ENCODE results near the gene AKR7A3.

AKR7A3 gene

GRCh38 chr1:19251305-19252196, 37.0 kb downstream of the AKR7A3 start, which contains the start of the genes EMC1 and MRTO4:
TSS of gene EMC1 (minus strand) at chr1:19251524. CDS start at chr1:19251509, 15 bp downstream.
TSS of gene MRTO4 (plus strand) at chr1:19251805. CDS start at chr1:19251836, 31 bp downstream.
- DNase-seq = peak; percentile 78

DNA sequence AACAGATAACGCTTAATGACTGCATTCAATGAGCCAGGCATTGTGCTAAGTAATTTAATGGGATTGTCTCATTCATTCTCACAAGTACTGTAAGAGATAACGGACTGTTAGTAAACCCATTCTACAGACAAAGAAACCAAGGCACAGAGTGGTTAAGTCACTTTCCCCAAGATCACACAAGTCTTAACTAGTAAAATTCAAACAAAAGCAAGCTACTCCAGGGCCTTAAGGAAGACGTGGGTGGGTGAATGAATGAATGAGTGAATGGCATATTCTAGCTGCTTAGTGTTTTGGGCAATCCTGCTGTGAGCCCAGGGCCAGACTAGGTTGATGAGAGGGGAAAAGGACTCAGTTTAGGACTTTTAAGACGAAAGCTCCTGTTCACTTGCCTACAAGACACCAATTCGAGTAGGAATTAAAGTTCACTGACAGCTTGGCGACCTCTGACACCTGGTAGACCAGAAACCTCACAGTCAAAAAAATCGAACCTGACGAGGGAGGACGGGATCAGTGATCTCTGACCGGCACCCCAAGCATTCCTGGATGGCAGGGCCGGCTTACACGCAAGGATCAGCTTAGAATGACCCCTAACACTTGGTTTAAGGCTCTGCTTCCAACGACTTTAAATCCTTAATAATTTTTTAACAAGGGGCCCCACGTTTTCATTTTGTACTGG, 37.8 kb downstream of the AKR7A3 start:
- no peak for DNase-seq

GRCh38 chr1:19240673-19241538, 47.7 kb downstream of the AKR7A3 start:
- peak; percentile 77 for DNase-seq

DNA sequence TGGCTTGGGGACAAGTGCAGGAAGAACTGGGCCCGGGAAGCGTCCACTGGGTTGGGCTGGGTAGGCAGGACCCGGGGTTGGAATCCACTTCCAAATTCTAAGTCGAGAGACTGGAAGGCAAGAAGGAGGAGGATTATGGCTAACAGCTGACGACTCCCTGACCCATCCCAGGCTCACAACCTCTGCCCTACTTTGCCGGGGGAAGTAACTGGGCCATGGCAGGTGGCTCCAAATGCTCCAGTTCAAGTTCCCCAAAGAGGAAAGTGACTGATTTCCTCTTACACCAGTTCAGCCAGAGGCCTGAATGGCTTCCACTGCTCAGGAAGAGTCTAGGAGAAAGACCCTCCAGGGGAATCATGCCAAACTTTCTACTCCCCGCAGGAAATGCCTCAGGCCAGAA, 48.7 kb downstream of the AKR7A3 start:
- DNase-seq = no peak

DNA sequence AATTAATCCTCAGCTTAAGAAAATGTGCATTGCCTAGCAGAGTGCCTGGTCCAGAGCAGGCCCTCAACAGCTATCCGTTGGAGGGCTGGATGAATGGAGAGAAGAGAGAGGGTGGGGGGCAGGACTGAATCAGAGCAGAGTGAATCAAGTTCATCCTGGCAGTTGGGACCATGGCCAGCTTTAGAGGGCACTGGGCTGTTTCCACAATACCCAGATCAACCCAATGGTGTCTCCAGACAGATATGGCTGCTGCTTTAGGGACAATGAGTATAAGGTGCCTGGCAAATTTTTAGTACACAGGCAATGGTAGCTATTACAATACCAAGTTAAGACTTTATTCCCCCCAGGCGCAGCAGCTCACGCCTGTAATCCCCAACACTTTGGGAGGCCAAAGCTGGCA, 54.3 kb downstream of the AKR7A3 start:
- DNase-seq = no peak
